HEK293 (cell line): Measurements from ENCODE around the gene LPP.

Experiments
- CTCF ChIA-PET: fragments of 350-600 bp; formaldehyde crosslinking; extraction: SDS; loops from one replicate; lab custom pipeline; 2021; ENCODE audit warnings: antibody characterized with exemption; lab: Yijun Ruan, JAX
- POLR2A ChIA-PET: fragments of 300-600 bp; formaldehyde crosslinking; extraction: SDS; loops from one replicate; lab custom pipeline; 2020; ENCODE audit warnings: antibody characterized with exemption, inconsistent platforms; lab: Yijun Ruan, JAX
- H3K27ac ChIP-seq: fragments of 200-500 bp; sonication (Bioruptor generic); 2 replicates; pipeline ENCODE4 v1.5.1; 2014; ENCODE audit warnings: low read depth, low read length, control low read depth, inconsistent platforms; ENCODE audit errors: extremely low read depth
- H3K36me3 ChIP-seq, 2 experiments: fragments of 200-500 bp in 1 of 2; sonication (Bioruptor generic) in 1 of 2; 1 replicate in 1 of 2; 2 replicates in 1 of 2; pipeline ENCODE4 v1.5.1; 2014 to 2017; ENCODE audit warnings: inconsistent platforms in 2 of 2, low read length in 2 of 2; ENCODE audit not compliant: control insufficient read depth in 2 of 2, insufficient read depth in 1 of 2
- H3K4me1 ChIP-seq: fragments of 200-500 bp; sonication (Bioruptor generic); 2 replicates; pipeline ENCODE4 v1.5.1; 2014; ENCODE audit warnings: mild to moderate bottlenecking, low read length, inconsistent platforms; ENCODE audit not compliant: control insufficient read depth, insufficient read depth
- H3K4me3 ChIP-seq: 2 replicates; pipeline ENCODE4 v1.5.1; 2011; ENCODE audit warnings: low read depth, mild to moderate bottlenecking, control low read depth, low read length, moderate library complexity
- H3K9me3 ChIP-seq: fragments of 200-500 bp; sonication (Bioruptor generic); 2 replicates; pipeline ENCODE4 v1.5.1; 2014; ENCODE audit warnings: low read depth, low read length, inconsistent platforms; ENCODE audit not compliant: control insufficient read depth, insufficient read depth
- ATF2 ChIP-seq: fragments of 450-650 bp; formaldehyde crosslinking; IDR thresholded peaks from 2 replicates; pipeline ENCODE4 v1.5.1; 2016; ENCODE audit warnings: missing biosample characterization, missing genetic modification characterization, low read depth
- BCL11A ChIP-seq: fragments of 450-650 bp; formaldehyde crosslinking; IDR thresholded peaks from 2 replicates; pipeline ENCODE4 v1.5.1; 2016; ENCODE audit warnings: low read depth, missing biosample characterization, missing genetic modification characterization
- GFI1B ChIP-seq: fragments of 450-650 bp; formaldehyde crosslinking; IDR thresholded peaks from 2 replicates; pipeline ENCODE4 v1.5.1; 2016; ENCODE audit warnings: missing biosample characterization, missing genetic modification characterization
- HIC1 ChIP-seq: fragments of 450-650 bp; formaldehyde crosslinking; IDR thresholded peaks from 2 replicates; pipeline ENCODE4 v1.5.1; 2016; ENCODE audit warnings: missing biosample characterization, missing genetic modification characterization
- HOXA7 ChIP-seq: sonication (generic); formaldehyde crosslinking; IDR thresholded peaks from 2 replicates; pipeline ENCODE4 v1.8.1; 2022; ENCODE audit warnings: missing genetic modification reagents, borderline replicate concordance
- KLF1 ChIP-seq: fragments of 450-650 bp; formaldehyde crosslinking; IDR thresholded peaks from 2 replicates; pipeline ENCODE4 v1.5.1; 2016; ENCODE audit warnings: missing biosample characterization, missing genetic modification characterization
- KLF8 ChIP-seq: fragments of 450-650 bp; formaldehyde crosslinking; IDR thresholded peaks from 2 replicates; pipeline ENCODE4 v1.5.1; 2016; ENCODE audit warnings: missing biosample characterization, missing genetic modification characterization
- ZBTB10 ChIP-seq: fragments of 450-650 bp; formaldehyde crosslinking; IDR thresholded peaks from 2 replicates; pipeline ENCODE4 v1.5.1; 2016; ENCODE audit warnings: missing biosample characterization, missing genetic modification characterization
- ZBTB20 ChIP-seq: fragments of 450-650 bp; formaldehyde crosslinking; IDR thresholded peaks from 2 replicates; pipeline ENCODE4 v1.5.1; 2016; ENCODE audit warnings: missing biosample characterization, missing genetic modification characterization
- ZFP69B ChIP-seq: fragments of 450-650 bp; formaldehyde crosslinking; IDR thresholded peaks from 2 replicates; pipeline ENCODE4 v1.5.1; 2016; ENCODE audit warnings: missing biosample characterization, missing genetic modification characterization
- ZNF10 ChIP-seq: fragments of 450-650 bp; formaldehyde crosslinking; IDR thresholded peaks from 2 replicates; pipeline ENCODE4 v1.5.1; 2017; ENCODE audit warnings: missing biosample characterization, missing genetic modification characterization
- ZNF114 ChIP-seq: fragments of 450-650 bp; formaldehyde crosslinking; IDR thresholded peaks from 2 replicates; pipeline ENCODE4 v1.5.0; 2017; ENCODE audit warnings: missing biosample characterization, missing genetic modification characterization
- ZNF132 ChIP-seq: fragments of 450-650 bp; formaldehyde crosslinking; IDR thresholded peaks from 2 replicates; pipeline ENCODE4 v1.5.1; 2017; ENCODE audit warnings: missing biosample characterization, missing genetic modification characterization, borderline replicate concordance
- ZNF211 ChIP-seq: fragments of 450-650 bp; formaldehyde crosslinking; IDR thresholded peaks from 2 replicates; pipeline ENCODE4 v1.5.1; 2016; ENCODE audit warnings: low read depth, missing biosample characterization, missing genetic modification characterization
- ZNF274 ChIP-seq, 2 experiments: fragments of 200-500 bp in 1 of 2; fragments of 450-650 bp in 1 of 2; sonication (Bioruptor generic) in 1 of 2; formaldehyde crosslinking in 1 of 2; IDR thresholded peaks; 2 replicates each; pipeline versions ENCODE4 v1.5.1 to v1.6.1; 2014 to 2016; ENCODE audit warnings: borderline replicate concordance in 1 of 2, inconsistent platforms in 1 of 2, low read length in 1 of 2, missing biosample characterization in 1 of 2, missing genetic modification characterization in 1 of 2
- ZNF394 ChIP-seq: fragments of 450-650 bp; formaldehyde crosslinking; IDR thresholded peaks from 2 replicates; pipeline ENCODE4 v1.5.1; 2016; ENCODE audit warnings: missing biosample characterization, missing genetic modification characterization, mild to moderate bottlenecking, moderate library complexity, borderline replicate concordance
- ZNF510 ChIP-seq: fragments of 450-650 bp; formaldehyde crosslinking; IDR thresholded peaks from 2 replicates; pipeline ENCODE4 v1.5.1; 2018; ENCODE audit warnings: mild to moderate bottlenecking, missing genetic modification characterization, missing biosample characterization; ENCODE audit not compliant: insufficient replicate concordance
- ZNF549 ChIP-seq: fragments of 450-650 bp; IDR thresholded peaks from 2 replicates; pipeline ENCODE4 v1.5.1; 2018; ENCODE audit warnings: missing biosample characterization, missing genetic modification characterization, mild to moderate bottlenecking, inconsistent platforms, moderate library complexity
- ZNF596 ChIP-seq: fragments of 450-650 bp; IDR thresholded peaks from 2 replicates; pipeline ENCODE4 v1.5.0; 2018; ENCODE audit warnings: missing biosample characterization, mild to moderate bottlenecking, missing genetic modification characterization, moderate library complexity
- ZNF747 ChIP-seq: fragments of 450-650 bp; formaldehyde crosslinking; IDR thresholded peaks from 2 replicates; pipeline ENCODE4 v1.5.1; 2016; ENCODE audit warnings: missing biosample characterization, missing genetic modification characterization
- ZNF830 ChIP-seq: fragments of 450-650 bp; IDR thresholded peaks from 2 replicates; pipeline ENCODE4 v1.5.0; 2018; ENCODE audit warnings: missing biosample characterization, missing genetic modification characterization, low read depth, mild to moderate bottlenecking, moderate library complexity
- TF ChIP-seq, protein P1 (sequence below): fragments of 450-650 bp; formaldehyde crosslinking; optimal IDR thresholded peaks from 2 replicates; pipeline ENCODE3; 2016; ENCODE audit warnings: missing biosample characterization, mild to moderate bottlenecking, missing genetic modification characterization
- TF ChIP-seq, protein P2 (sequence below): fragments of 450-650 bp; formaldehyde crosslinking; IDR thresholded peaks from 2 replicates; pipeline ENCODE4 v1.5.1; 2016; ENCODE audit warnings: missing biosample characterization, missing genetic modification characterization
- TF ChIP-seq, protein P3 (sequence below): fragments of 450-650 bp; formaldehyde crosslinking; IDR thresholded peaks from 2 replicates; pipeline ENCODE4 v1.5.1; 2016; ENCODE audit warnings: missing biosample characterization, missing genetic modification characterization

Gene LPP

GRCh38 chr3:188404701-188405100 lies 250.7 kb downstream of the LPP start:
- TF ChIP-seq ZNF132 (no peak), ZFP69B (tag by site-specific recombination) (no peak), ZBTB10 (tag by site-specific recombination) (no peak), HIC1 (tag by site-specific recombination) (no peak), ZNF394 (tag by site-specific recombination) (no peak), ZBTB20 (tag by site-specific recombination) (no peak), ZNF274 (IDR thresholded peaks at IDR 0.05; ENCODE audit: low read length) (no peak), ZNF274 (tag by site-specific recombination; IDR thresholded peaks at IDR 0.05; ENCODE audit: borderline replicate concordance) (no peak), ZNF114 (tag by site-specific recombination) (no peak), KLF1 (tag by site-specific recombination) (no peak), ZNF747 (tag by site-specific recombination) (no peak)
- TF ChIP-seq, protein P1, sequence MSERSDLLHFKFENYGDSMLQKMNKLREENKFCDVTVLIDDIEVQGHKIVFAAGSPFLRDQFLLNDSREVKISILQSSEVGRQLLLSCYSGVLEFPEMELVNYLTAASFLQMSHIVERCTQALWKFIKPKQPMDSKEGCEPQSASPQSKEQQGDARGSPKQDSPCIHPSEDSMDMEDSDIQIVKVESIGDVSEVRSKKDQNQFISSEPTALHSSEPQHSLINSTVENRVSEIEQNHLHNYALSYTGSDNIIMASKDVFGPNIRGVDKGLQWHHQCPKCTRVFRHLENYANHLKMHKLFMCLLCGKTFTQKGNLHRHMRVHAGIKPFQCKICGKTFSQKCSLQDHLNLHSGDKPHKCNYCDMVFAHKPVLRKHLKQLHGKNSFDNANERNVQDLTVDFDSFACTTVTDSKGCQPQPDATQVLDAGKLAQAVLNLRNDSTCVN (tag by site-specific recombination), result no peak
- TF ChIP-seq, protein P2, sequence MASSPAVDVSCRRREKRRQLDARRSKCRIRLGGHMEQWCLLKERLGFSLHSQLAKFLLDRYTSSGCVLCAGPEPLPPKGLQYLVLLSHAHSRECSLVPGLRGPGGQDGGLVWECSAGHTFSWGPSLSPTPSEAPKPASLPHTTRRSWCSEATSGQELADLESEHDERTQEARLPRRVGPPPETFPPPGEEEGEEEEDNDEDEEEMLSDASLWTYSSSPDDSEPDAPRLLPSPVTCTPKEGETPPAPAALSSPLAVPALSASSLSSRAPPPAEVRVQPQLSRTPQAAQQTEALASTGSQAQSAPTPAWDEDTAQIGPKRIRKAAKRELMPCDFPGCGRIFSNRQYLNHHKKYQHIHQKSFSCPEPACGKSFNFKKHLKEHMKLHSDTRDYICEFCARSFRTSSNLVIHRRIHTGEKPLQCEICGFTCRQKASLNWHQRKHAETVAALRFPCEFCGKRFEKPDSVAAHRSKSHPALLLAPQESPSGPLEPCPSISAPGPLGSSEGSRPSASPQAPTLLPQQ (tag by site-specific recombination), result no peak
- TF ChIP-seq, protein P3, sequence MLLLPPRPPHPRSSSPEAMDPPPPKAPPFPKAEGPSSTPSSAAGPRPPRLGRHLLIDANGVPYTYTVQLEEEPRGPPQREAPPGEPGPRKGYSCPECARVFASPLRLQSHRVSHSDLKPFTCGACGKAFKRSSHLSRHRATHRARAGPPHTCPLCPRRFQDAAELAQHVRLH (tag by site-specific recombination), result no peak
- TF ChIP-seq, all 188 proteins: peak for 0
- ChIA-PET POLR2A (no interaction called here), CTCF (interaction anchor here (0.9 kb wide), 1 partner anchor 657 kb away, joined by 3 read pairs; no protein-coding TSS in a partner anchor)
- Histone ChIP-seq H3K4me1 (no peaks in the 10 kb centered on the region), H3K27ac (no peak overlapping the region), H3K4me3 (no peak overlapping the region), H3K36me3 (peaks cover 0 to 7% of the 10 kb centered on the region in 2 experiments; a peak in 1 of 3 replicates), H3K9me3 (no peaks in the 10 kb centered on the region)

DNA sequence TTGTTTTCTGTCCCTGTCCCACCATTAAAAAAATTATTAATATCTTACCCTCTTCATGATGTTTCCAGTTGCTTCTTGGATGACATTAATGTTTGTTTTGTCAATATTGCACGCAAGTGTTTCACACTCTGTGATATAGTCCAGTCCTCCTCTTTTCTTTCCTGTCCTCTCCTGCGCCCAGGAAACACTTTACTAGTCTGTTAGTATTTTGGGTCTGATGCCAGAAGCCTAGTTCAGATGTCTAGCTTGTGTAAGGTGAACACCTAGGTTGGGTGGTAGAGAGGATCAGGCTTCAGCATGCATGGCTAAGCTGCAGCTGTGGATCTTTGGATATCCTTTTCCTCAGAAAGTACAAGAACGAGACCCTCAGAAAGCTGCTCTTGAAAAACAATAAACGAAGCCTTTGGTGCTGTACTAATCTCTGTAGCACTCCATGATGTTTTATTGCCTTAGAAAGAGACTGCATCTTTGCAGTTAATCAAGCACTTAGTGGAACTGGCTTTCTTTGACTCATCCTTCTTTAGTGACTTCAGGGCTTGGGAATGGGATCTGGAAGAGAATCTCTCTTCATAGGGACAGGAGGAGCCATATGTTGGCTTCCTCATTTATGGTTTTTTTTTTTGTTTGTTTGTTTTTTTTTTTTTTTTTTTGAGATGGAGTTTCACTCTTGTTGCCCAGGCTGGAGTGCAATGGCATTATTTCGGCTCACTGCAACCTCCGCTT lies 253.4 kb downstream of the LPP start:
- Histone ChIP-seq H3K9me3 (no peaks in the 10 kb centered on the region), H3K36me3 (peaks cover 0 to 7% of the 10 kb centered on the region in 2 experiments; a peak in 1 of 3 replicates), H3K4me1 (no peaks in the 10 kb centered on the region), H3K4me3 (no peak overlapping the region), H3K27ac (no peak overlapping the region)
- ChIA-PET CTCF (interaction anchor here (0.6 kb wide), 1 partner anchor 39 kb away, joined by 3 read pairs; no protein-coding TSS in a partner anchor), POLR2A (interaction anchor here (0.7 kb wide), 1 partner anchor 663 kb away, joined by 4 read pairs; no protein-coding TSS in a partner anchor)
- TF ChIP-seq ZNF830, result no peak
- TF ChIP-seq ZNF596 (tag by site-specific recombination), result no peak
- TF ChIP-seq BCL11A (tag by site-specific recombination), result no peak
- TF ChIP-seq ZNF10, result no peak
- TF ChIP-seq HOXA7 (CRISPR knock-in tag), result no peak
- TF ChIP-seq ZNF549 (tag by site-specific recombination), result no peak
- no peak for TF ChIP-seq GFI1B (tag by site-specific recombination)
- TF ChIP-seq KLF8 (tag by site-specific recombination), result no peak
- no peak for TF ChIP-seq ZNF211 (tag by site-specific recombination)
- TF ChIP-seq ZNF510 (tag by site-specific recombination), result no peak
- no peak for TF ChIP-seq ATF2
